PC-3 (cell line): Measurements from ENCODE around the gene FBRS. TPM values are rescaled to one million over a fixed set of nuclear protein-coding genes. Genes with fewer than 3 reads are reported as not detected.

Experiments used
- total RNA-seq: library from RNA; depleted of rRNA; stranded (reverse); fragments of >200 nt; gene quantifications from 2 replicates; pipeline ENCODE4 v1.2.3, GENCODE V29; 2014; rRNA removed

The FBRS gene
- total RNA-seq, 1 experiment from 2014 or later = 22.2 TPM

Other genes with a start within 250 kb of the FBRS start
- gene DCTPP1, start 228.4 kb upstream of the FBRS start, total RNA-seq = 63.1 and 64.1 TPM in 2 replicates
- gene SEPHS2, start 212.6 kb upstream of the FBRS start, total RNA-seq = 8.4 and 16.8 TPM in 2 replicates
- not detected in 2 replicates for gene ITGAL, start 185.7 kb upstream of the FBRS start, total RNA-seq
- gene ZNF768, start 131.9 kb upstream of the FBRS start, total RNA-seq = 31.2 and 46.7 TPM in 2 replicates
- gene ZNF747, start 123.6 kb upstream of the FBRS start, total RNA-seq = 7.9 and 8.9 TPM in 2 replicates
- gene ZNF764, start 100.1 kb upstream of the FBRS start, total RNA-seq = 8.1 and 12.8 TPM in 2 replicates
- 5.5 and 14.3 TPM in 2 replicates for gene ZNF688, start 86.7 kb upstream of the FBRS start, total RNA-seq
- gene ZNF785, start 72.7 kb upstream of the FBRS start, total RNA-seq = 4.9 and 5.0 TPM in 2 replicates
- gene ZNF689, start 48.0 kb upstream of the FBRS start, total RNA-seq = 6.0 and 6.9 TPM in 2 replicates
- 9.6 and 14.5 TPM in 2 replicates for gene PRR14, start 7.5 kb upstream of the FBRS start, total RNA-seq
- gene SRCAP, start 40.7 kb downstream of the FBRS start, total RNA-seq = 19.0 and 29.6 TPM in 2 replicates
- gene PHKG2, start 90.0 kb downstream of the FBRS start, total RNA-seq = 28.6 and 30.9 TPM in 2 replicates
- 8.6 and 9.6 TPM in 2 replicates for gene CFAP119, start 103.6 kb downstream of the FBRS start, total RNA-seq
- gene RNF40, start 103.9 kb downstream of the FBRS start, total RNA-seq = 64.1 and 80.2 TPM in 2 replicates
- 7.8 and 8.4 TPM in 2 replicates for gene ZNF629, start 128.8 kb downstream of the FBRS start, total RNA-seq
- 75.6 and 97.3 TPM in 2 replicates for gene BCL7C, start 235.6 kb downstream of the FBRS start, total RNA-seq
- 0.29 and 0.98 TPM in 2 replicates for gene CTF1, start 238.2 kb downstream of the FBRS start, total RNA-seq